Prostate gland (tissue), 2 donors: ENCODE data around the gene BIRC6. TPM values are rescaled to one million over a fixed set of nuclear protein-coding genes. Genes with fewer than 3 reads are reported as not detected.

Experiments
- DNase-seq: peaks from one replicate; pipeline ENCODE4 v3.0.0-alpha.2; 2019; ENCODE audit warnings: low spot score
- H3K27ac ChIP-seq, 2 donors: fragments of 200-600 bp; sonication (generic); 2 replicates each; pipeline ENCODE4 v1.5.1; 2017 to 2019
- H3K27me3 ChIP-seq: fragments of 200-600 bp; sonication (generic); replicated peaks from 2 replicates; pipeline ENCODE4 v1.5.1; 2019; ENCODE audit not compliant: insufficient read depth
- H3K36me3 ChIP-seq, 2 donors: fragments of 200-600 bp; sonication (generic); 1 replicate in 1 of 2; 2 replicates in 1 of 2; pipeline versions ENCODE4 v1.5.1 to v1.8.1; 2017 to 2019
- H3K4me1 ChIP-seq: fragments of 200-600 bp; sonication (generic); replicated peaks from 2 replicates; pipeline ENCODE4 v1.5.1; 2019
- H3K4me3 ChIP-seq, 2 donors: fragments of 200-600 bp; sonication (generic); 2 replicates each; pipeline ENCODE4 v1.5.1; 2017 to 2019
- H3K9me3 ChIP-seq: fragments of 200-600 bp; sonication (generic); 2 replicates; pipeline ENCODE4 v1.5.1; 2017
- CTCF ChIP-seq, 4 experiments: fragments of 200-600 bp in 2 of 4; fragments of 450-650 bp in 2 of 4; sonication (generic) in 2 of 4; IDR thresholded peaks; 1 replicate in 3 of 4; 2 replicates in 1 of 4; pipeline ENCODE4 v1.5.1; 2016 to 2019; ENCODE audit warnings: antibody characterized with exemption in 4 of 4, mild to moderate bottlenecking in 2 of 4, moderate library complexity in 2 of 4
- POLR2A ChIP-seq: fragments of 450-650 bp; IDR thresholded peaks from one replicate; pipeline ENCODE4 v1.6.1; 2016; ENCODE audit warnings: antibody characterized with exemption, mild to moderate bottlenecking
- POLR2AphosphoS5 ChIP-seq: sonication (generic); formaldehyde crosslinking; IDR thresholded peaks from one replicate; pipeline ENCODE4 v1.6.1; 2017; ENCODE audit warnings: antibody characterized with exemption
- WGBS: methylation state at CpG from one replicate; pipeline ENCODE4 v1.1.5; 2018; 5-methylcytosine and 5-hydroxymethylcytosine counted together
- intact Hi-C: fragments of 100-400 bp; cut with DNase I; formaldehyde crosslinking; loops from one replicate; pipeline ENCODE4 v1.14.2; 2022
- total RNA-seq, 2 donors: library from RNA; depleted of rRNA; stranded (reverse); fragments of >200 nt; gene quantifications; one replicate each; pipeline ENCODE4 v1.1.0, GENCODE V29; 2016

BIRC6 gene
- total RNA-seq, 2 donors from 2014 or later, result 89.6 to 113 TPM

DNA sequence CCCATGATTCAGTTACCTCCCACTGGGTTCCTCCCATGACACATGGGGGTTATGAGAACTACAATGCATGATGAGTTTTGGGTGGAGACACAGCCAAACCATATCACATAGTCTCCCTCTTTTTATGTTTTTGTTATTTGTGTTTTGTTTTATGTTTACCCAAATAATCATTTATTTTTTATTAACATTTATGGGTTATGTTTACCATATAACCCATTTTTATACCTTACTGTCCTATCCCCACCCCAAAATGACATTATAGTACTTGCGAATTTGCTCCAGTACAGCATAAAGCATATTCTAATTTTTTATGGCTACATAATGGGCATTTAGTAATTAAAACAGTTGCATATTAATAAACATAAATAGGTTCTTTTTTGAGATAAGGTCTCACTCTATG is 209.1 kb downstream of the BIRC6 start:
- TF ChIP-seq POLR2AphosphoS5 (no peak), POLR2A (no peak), CTCF (IDR thresholded peaks at IDR 0.05) (no peak)
- H3K36me3 ChIP-seq, result no peaks in the 10 kb centered on the region
- WGBS, result 93% methylated on average over 1 of the region's 1 CpG
- H3K27ac ChIP-seq, result no peak overlapping the region
- H3K4me3 ChIP-seq, result no peak overlapping the region
- H3K9me3 ChIP-seq, result no peaks in the 10 kb centered on the region
- no peaks in the 10 kb centered on the region for H3K27me3 ChIP-seq
- no peak for DNase-seq
- no peaks in the 10 kb centered on the region for H3K4me1 ChIP-seq
- intact Hi-C loops, result no loop called here

- TF ChIP-seq POLR2A, result no peak
- no peak for TF ChIP-seq CTCF (IDR thresholded peaks at IDR 0.05)
- TF ChIP-seq POLR2AphosphoS5, result no peak
- intact Hi-C loops, result no loop called here
- Histone ChIP-seq H3K27ac (no peak overlapping the region), H3K27me3 (no peaks in the 10 kb centered on the region), H3K9me3 (no peaks in the 10 kb centered on the region), H3K4me1 (no peaks in the 10 kb centered on the region), H3K4me3 (no peak overlapping the region), H3K36me3 (no peaks in the 10 kb centered on the region)
- 96% methylated on average over 3 of the region's 3 CpGs for WGBS
- DNase-seq, result no peak
Observed at GRCh38 chr2:32572030-32572429, 215.2 kb downstream of the BIRC6 start.

- no peak for DNase-seq
- 93% methylated on average over 2 of the region's 2 CpGs for WGBS
Observed at GRCh38 chr2:32572737-32573136, 215.9 kb downstream of the BIRC6 start.

DNA sequence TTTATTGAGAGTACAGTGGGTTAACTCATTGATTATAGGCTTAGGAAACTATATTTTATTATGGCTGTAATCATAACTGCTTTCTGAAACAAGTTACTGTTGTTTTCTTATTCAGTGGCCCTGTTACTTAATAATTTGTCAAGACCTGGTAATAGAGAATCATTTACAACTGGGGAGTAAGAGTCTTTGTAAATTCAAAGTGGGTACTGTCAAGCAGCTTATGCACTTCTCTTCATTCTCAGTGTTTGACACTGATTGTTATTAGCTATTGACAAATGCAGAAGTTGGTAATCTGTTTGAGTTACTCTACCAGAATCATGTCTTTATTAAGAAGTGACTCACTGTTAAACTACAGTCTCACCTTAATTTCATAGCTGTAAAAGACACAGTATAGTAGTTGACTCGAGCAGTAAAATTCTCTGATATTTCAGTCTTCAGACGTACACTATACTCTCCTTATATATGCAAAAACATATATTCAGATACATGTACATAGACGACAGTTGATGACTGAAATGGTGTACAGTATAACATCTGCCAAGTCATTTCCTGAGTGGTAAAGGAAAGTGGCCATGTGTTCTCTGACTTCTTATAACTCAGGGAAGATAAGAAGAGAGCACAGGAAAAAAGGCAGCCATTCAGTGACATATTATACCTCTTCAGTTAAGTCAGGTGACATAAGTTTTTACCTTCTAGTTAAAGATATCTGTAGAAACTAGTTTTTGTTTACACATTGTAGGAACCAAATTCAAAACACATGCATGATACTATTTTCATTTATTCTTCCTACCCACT is 235.0 kb downstream of the BIRC6 start:
- WGBS, result 70% methylated on average over 3 of the region's 3 CpGs
- Histone ChIP-seq H3K4me3 (no peak overlapping the region), H3K27me3 (no peaks in the 10 kb centered on the region), H3K36me3 (no peaks in the 10 kb centered on the region), H3K9me3 (no peaks in the 10 kb centered on the region), H3K4me1 (no peaks in the 10 kb centered on the region), H3K27ac (no peak overlapping the region)
- TF ChIP-seq POLR2A, result no peak
- no peak for TF ChIP-seq POLR2AphosphoS5
- no peak for TF ChIP-seq CTCF (IDR thresholded peaks at IDR 0.05)
- DNase-seq, result no peak
- intact Hi-C loops, result no loop called here

More at GRCh38 chr2:32572737-32573136, 215.9 kb downstream of the BIRC6 start:
- no peaks in the 10 kb centered on the region for H3K27me3 ChIP-seq
- no peaks in the 10 kb centered on the region for H3K9me3 ChIP-seq
- no peak for TF ChIP-seq POLR2A
- H3K4me1 ChIP-seq, result no peaks in the 10 kb centered on the region
- H3K36me3 ChIP-seq, result no peaks in the 10 kb centered on the region
- no peak overlapping the region for H3K4me3 ChIP-seq
- intact Hi-C loops, result no loop called here
- no peak overlapping the region for H3K27ac ChIP-seq

GRCh38 chr2:32594573-32594972 is 237.8 kb downstream of the BIRC6 start:
- DNase-seq, result no peak
- Histone ChIP-seq H3K9me3 (no peaks in the 10 kb centered on the region), H3K36me3 (no peaks in the 10 kb centered on the region), H3K27ac (no peak overlapping the region), H3K4me3 (no peak overlapping the region), H3K4me1 (no peaks in the 10 kb centered on the region), H3K27me3 (no peaks in the 10 kb centered on the region)
- no peak for TF ChIP-seq CTCF (IDR thresholded peaks at IDR 0.05)
- TF ChIP-seq POLR2AphosphoS5, result no peak
- no peak for TF ChIP-seq POLR2A
- WGBS, result 91% methylated on average over 3 of the region's 3 CpGs
- intact Hi-C loops, result no loop called here
